ENCODE measurements around the gene HS3ST5. TPM values are rescaled to one million over a fixed set of nuclear protein-coding genes. Genes with fewer than 3 reads are reported as not detected.

Gene HS3ST5
- total and polyA plus RNA-seq, 10 donors: not detected

DNA sequence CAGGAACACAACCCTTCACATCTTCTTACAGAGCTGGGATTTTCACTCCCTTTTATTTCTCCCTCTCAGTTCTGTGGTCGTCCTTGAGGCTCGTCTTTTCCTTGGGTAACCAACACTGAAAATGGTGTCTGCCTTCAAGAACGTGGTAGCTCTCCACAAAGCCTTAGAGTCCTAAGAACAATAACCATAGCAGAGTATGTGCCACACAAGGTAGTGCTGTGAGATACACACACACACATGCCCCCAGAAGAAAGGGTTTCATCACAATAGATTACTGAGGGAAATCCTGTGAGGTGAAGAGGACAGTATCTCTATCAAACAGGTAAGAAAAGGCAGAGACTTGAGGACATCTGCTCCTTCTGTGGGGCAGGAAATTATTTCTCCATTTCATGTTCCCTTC lies 267.0 kb downstream of the HS3ST5 start:
- no peaks in the 10 kb centered on the region for H3K4me1 ChIP-seq
- no peak for DNase-seq
- no peak overlapping the region for H3K4me3 ChIP-seq
- intact Hi-C loops (cut with DNase I; ENCODE audit: low total_unique reads): no loop called here
- no peaks in the 10 kb centered on the region for H3K27me3 ChIP-seq (replicated peaks in 1 of 7)
- 74 to 82% (median 80%) methylated on average over 3 of the region's 3 CpGs for WGBS, 5 donors
- peaks cover 0 to 3% (median 0%) of the 10 kb centered on the region in 8 donors for H3K9me3 ChIP-seq
- TF ChIP-seq POLR2AphosphoS5 (IDR thresholded peaks at IDR 0.05) (no peak), POLR2A (IDR thresholded peaks at IDR 0.05) (no peak)
- TF ChIP-seq, protein P1, sequence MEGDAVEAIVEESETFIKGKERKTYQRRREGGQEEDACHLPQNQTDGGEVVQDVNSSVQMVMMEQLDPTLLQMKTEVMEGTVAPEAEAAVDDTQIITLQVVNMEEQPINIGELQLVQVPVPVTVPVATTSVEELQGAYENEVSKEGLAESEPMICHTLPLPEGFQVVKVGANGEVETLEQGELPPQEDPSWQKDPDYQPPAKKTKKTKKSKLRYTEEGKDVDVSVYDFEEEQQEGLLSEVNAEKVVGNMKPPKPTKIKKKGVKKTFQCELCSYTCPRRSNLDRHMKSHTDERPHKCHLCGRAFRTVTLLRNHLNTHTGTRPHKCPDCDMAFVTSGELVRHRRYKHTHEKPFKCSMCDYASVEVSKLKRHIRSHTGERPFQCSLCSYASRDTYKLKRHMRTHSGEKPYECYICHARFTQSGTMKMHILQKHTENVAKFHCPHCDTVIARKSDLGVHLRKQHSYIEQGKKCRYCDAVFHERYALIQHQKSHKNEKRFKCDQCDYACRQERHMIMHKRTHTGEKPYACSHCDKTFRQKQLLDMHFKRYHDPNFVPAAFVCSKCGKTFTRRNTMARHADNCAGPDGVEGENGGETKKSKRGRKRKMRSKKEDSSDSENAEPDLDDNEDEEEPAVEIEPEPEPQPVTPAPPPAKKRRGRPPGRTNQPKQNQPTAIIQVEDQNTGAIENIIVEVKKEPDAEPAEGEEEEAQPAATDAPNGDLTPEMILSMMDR (IDR thresholded peaks at IDR 0.05 in 8 of 11, conservative IDR thresholded peaks at IDR 0.05 in 3 of 11): no peak
- no peak overlapping the region for H3K27ac ChIP-seq
- no peaks in the 10 kb centered on the region for H3K36me3 ChIP-seq

DNA sequence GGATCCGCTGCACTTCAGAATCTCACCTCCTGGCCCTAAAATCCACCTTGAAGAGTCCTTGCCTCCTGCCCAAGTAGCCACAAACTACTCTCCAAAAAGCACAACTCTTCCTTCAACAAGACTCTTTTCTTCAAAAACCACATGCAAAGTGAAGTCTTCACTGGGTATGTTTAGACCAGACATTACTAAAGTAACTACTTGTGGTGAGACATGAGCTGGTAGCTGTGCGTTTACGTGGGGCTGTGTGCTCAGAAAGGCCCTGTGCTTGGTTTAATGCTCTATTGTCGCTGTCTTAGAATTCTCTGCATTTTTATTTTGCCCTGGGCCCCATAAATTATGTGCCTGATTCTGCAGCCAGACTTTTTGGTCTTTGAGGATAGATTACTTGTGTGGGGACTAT lies 267.5 kb downstream of the HS3ST5 start:
- no peak for DNase-seq
- no peak overlapping the region for H3K4me3 ChIP-seq
- H3K4me1 ChIP-seq: no peaks in the 10 kb centered on the region
- TF ChIP-seq, protein P1 (IDR thresholded peaks at IDR 0.05 in 8 of 11, conservative IDR thresholded peaks at IDR 0.05 in 3 of 11): no peak
- TF ChIP-seq POLR2A (IDR thresholded peaks at IDR 0.05) (no peak), POLR2AphosphoS5 (IDR thresholded peaks at IDR 0.05) (no peak)
- H3K9me3 ChIP-seq: peaks cover 0 to under 1% (median 0%) of the 10 kb centered on the region in 8 donors
- no peaks in the 10 kb centered on the region for H3K27me3 ChIP-seq (replicated peaks in 1 of 7)
- H3K27ac ChIP-seq: no peak overlapping the region
- intact Hi-C loops (cut with DNase I; ENCODE audit: low total_unique reads): no loop called here
- 77 to 94% (median 93%) methylated on average over 4 of the region's 4 CpGs for WGBS, 5 donors
- H3K36me3 ChIP-seq: no peaks in the 10 kb centered on the region

DNA sequence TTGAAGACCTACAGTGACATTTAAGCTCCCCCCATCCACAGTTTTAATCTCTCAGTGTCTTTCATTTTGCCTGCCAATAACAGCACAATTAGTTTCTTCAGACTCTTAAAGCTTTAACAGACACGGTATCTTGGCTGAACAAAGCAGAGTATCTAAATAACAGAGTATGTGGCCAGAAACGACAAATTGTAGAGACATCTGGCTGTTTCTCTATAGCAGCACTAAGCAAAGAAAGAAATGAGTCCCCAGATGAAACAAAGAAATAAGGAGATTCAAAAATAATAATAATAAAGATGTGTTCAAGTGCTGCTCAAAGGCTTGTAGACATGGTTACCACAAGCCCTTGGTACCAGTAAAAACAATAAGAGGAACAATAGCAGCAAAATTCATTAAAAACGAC lies 274.1 kb downstream of the HS3ST5 start:
- DNase-seq: no peak
- TF ChIP-seq POLR2AphosphoS5 (IDR thresholded peaks at IDR 0.05) (no peak), POLR2A (IDR thresholded peaks at IDR 0.05) (no peak)
- TF ChIP-seq, protein P1 (IDR thresholded peaks at IDR 0.05 in 8 of 11, conservative IDR thresholded peaks at IDR 0.05 in 3 of 11): no peak
- H3K4me1 ChIP-seq: no peaks in the 10 kb centered on the region
- WGBS, 5 donors: 68 to 87% (median 79%) methylated on average over 3 of the region's 3 CpGs
- intact Hi-C loops (cut with DNase I; ENCODE audit: low total_unique reads): no loop called here
- no peak overlapping the region for H3K27ac ChIP-seq
- no peaks in the 10 kb centered on the region for H3K9me3 ChIP-seq
- H3K36me3 ChIP-seq: no peaks in the 10 kb centered on the region
- H3K4me3 ChIP-seq: no peak overlapping the region
- no peaks in the 10 kb centered on the region for H3K27me3 ChIP-seq (replicated peaks in 1 of 7)

DNA sequence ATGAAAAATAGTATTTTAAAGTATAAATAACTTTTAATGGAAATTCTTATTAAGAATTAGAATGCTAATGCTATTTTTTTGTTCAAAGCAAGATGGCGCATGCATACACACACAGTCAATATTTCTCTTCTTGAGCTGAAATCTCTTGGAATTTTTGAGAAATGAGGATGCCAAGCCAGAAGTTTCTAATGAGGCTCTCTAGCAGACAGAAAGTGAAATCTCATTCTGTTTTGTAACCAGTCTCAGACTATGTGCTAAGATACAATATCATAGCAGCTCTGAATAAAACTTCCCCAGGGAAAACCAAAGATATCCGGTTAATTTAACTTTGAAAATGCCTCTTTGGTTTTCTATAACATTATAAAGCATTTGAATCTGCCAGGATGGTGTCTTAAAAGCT lies 274.7 kb downstream of the HS3ST5 start:
- intact Hi-C loops (cut with DNase I; ENCODE audit: low total_unique reads): no loop called here
- 88 to 96% (median 91%) methylated on average over 2 of the region's 2 CpGs for WGBS, 5 donors

More for the DNA sequence above, 274.7 kb downstream of the HS3ST5 start:
- no peak for TF ChIP-seq POLR2A (IDR thresholded peaks at IDR 0.05)
- TF ChIP-seq, protein P1 (IDR thresholded peaks at IDR 0.05 in 8 of 11, conservative IDR thresholded peaks at IDR 0.05 in 3 of 11): no peak
- no peak for TF ChIP-seq POLR2AphosphoS5 (IDR thresholded peaks at IDR 0.05)
- H3K4me3 ChIP-seq: no peak overlapping the region
- H3K27me3 ChIP-seq (replicated peaks in 1 of 7): no peaks in the 10 kb centered on the region
- no peaks in the 10 kb centered on the region for H3K4me1 ChIP-seq
- no peaks in the 10 kb centered on the region for H3K36me3 ChIP-seq
- no peaks in the 10 kb centered on the region for H3K9me3 ChIP-seq
- DNase-seq: no peak
- H3K27ac ChIP-seq: no peak overlapping the region
